LNCAP (cell line): Measurements from ENCODE around the gene SAMD13.

Experiments used
- TF ChIP-seq, protein P1 (sequence below): fragments of 450-650 bp; IDR thresholded peaks from 2 replicates; pipeline ENCODE4 v1.5.1; 2017; ENCODE audit warnings: mild to moderate bottlenecking

SAMD13 gene

DNA sequence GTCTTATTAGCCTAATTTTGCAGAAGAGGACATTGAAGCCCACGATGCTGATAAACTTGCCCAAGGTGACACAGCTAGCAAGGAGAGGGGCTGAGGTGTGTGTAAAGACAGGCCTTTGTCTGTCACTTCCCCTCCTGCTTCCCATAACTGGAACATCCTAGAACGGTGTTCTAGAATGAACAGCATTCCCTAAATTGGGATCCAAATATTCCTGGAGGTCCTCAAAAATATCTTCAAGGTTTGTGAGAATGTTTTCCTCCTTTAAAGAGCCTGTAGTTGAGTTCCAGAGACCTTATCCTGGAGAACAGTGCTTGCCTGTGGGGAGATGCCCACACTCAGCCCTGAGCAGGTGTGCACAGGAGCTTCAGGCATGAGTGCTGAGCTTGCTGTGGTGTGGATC lies 41.5 kb upstream of the SAMD13 start:
- TF ChIP-seq, protein P1, sequence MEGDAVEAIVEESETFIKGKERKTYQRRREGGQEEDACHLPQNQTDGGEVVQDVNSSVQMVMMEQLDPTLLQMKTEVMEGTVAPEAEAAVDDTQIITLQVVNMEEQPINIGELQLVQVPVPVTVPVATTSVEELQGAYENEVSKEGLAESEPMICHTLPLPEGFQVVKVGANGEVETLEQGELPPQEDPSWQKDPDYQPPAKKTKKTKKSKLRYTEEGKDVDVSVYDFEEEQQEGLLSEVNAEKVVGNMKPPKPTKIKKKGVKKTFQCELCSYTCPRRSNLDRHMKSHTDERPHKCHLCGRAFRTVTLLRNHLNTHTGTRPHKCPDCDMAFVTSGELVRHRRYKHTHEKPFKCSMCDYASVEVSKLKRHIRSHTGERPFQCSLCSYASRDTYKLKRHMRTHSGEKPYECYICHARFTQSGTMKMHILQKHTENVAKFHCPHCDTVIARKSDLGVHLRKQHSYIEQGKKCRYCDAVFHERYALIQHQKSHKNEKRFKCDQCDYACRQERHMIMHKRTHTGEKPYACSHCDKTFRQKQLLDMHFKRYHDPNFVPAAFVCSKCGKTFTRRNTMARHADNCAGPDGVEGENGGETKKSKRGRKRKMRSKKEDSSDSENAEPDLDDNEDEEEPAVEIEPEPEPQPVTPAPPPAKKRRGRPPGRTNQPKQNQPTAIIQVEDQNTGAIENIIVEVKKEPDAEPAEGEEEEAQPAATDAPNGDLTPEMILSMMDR, result no peak

DNA sequence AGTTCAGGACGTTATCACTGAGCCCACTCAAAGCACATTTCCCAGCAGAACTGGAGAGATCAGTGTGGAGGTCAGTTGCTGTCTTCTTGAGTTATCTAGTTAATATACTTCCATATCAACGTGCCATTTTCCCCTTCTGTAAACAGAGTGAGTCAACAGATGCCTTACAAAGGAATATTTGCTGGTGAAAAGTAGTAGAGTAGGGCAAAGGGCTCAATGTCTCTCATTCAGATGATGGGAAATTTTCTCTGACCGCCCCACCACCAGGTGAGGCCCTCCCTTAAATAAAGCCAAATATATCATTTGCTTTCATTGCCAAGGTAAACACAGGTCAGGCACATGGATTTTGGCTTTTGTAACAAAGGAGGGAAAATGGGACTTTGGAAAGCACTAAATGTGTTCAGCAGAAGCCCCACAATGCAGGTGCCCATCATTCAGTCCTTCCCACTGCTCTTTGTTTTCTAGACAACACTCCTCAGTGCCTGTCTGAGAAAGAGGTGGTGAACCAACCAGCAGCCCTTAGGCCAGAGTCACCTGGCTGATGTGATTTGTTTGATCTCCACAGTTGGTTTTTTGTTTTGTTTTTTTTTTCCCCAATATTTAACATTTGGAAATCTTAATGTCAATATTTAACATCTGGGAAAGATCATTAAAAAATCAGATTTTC lies 40.5 kb upstream of the SAMD13 start:
- TF ChIP-seq, protein P1, result no peak

DNA sequence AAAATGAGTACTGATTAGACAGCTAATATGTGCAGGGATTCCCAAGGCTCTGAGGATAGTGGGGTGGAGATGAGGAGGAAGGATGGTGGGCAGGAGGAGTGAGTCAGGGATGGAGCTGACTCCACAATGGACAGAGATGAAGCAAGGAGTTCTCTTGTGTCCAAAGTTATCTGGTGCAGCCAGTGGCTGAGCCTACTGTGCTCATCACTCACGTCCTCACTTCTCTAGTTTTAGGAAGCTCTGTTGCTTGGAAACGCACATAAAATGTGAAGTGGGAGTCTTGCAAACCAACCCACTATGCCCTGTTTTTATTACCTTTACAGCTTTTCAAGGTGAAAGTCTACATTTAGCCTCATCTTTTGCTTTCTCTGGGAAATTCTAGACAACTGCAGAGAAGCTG lies 36.5 kb upstream of the SAMD13 start:
- TF ChIP-seq, protein P1, result no peak

DNA sequence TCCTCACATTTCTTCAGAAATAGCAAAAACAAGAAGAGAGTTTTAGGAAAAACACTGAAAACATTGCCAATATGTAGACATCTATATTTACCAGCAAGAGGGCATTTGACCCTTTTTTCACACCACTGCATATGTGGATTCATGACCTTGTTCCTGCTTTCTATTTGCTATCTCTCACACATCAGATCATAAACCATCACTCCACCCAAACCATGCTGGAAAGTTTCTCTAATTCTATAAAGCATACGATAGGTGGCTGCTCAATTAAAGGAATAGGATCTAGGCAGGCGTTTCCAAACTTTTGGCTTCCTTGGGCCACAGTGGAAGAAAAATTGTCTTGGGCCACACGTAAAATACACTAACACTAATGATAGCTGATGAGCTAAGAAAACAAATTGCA lies 35.6 kb upstream of the SAMD13 start:
- TF ChIP-seq, protein P1, result no peak

- TF ChIP-seq, protein P1, result no peak
These were observed 34.8 kb upstream of the SAMD13 start for GRCh38 chr1:84266748-84267147.

DNA sequence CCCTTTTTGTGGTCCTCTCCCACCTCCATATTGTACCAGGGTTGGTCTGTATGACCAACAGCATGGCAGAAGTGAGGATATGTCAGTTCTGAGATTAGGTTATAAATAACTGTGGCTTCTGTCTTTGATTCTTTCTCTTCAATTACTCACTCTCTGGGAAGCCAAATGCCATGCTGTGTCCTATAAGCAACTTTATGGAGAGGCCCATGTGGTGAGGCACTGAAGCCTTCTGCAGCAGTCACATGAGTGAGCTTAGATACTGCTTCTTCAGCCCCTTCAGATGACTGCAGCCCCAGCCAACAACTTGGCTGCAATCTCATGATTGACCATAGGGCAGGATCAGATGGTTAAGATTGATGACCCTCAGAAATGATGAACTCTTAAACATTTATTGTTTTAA lies 34.0 kb upstream of the SAMD13 start:
- TF ChIP-seq, protein P1, result no peak

GRCh38 chr1:84268346-84268745 lies 33.2 kb upstream of the SAMD13 start:
- TF ChIP-seq, protein P1, result no peak

GRCh38 chr1:84269306-84269705 lies 32.2 kb upstream of the SAMD13 start:
- TF ChIP-seq, protein P1, result no peak
